22Rv1 (cell line): ENCODE data around the gene TBC1D19.

Experiments used
- H3K27ac ChIP-seq: fragments of 450-650 bp; 2 replicates; pipeline ENCODE4 v1.5.1; 2017
- CTCF ChIP-seq: fragments of 450-650 bp; IDR thresholded peaks from 2 replicates; pipeline ENCODE4 v1.5.1; 2017; ENCODE audit warnings: mild to moderate bottlenecking
- ZFX ChIP-seq: fragments of 450-650 bp; IDR thresholded peaks from 2 replicates; pipeline ENCODE4 v1.6.1; 2017; ENCODE audit warnings: antibody characterized with exemption, borderline replicate concordance

TBC1D19 gene

DNA sequence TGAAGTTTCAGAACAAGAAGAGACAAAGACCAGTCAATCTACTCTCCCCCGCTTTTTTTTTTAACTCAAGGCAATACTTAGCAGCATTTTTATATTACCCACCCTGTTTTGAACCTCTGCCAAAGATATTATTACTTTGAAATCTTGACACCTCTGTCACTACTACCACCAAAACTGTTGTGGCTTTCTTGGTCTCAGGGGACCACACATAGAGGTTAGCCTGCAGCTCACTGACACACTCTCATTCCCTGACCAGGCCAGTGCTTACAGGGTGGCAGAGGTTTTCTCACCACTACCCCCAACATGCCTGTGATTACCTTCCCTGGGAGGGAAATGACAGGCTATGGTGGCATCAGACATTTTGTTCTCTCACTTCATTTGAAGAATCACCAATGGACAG, 139.3 kb downstream of the TBC1D19 start:
- TF ChIP-seq CTCF, result no peak
- no peak for TF ChIP-seq ZFX
- no peak overlapping the region for H3K27ac ChIP-seq

DNA sequence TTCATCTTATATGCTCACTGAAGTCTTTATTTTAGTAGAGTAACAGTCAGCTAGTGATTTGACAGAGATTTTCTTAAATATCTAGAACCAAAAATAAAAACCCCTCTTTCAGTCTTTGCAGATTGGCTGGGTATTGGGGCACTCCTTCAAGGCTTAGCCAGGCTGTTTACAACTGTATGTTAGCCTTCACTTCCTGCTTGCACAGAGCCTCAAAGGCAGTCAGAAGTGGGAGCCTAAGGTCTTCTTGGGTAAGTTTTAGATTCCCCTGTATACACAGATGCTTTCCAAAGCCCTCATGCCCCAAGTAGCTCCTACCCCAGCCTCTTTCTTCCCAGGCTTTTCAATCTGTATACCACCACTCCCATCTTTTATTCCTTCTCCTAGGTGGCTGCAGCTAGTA, 140.7 kb downstream of the TBC1D19 start:
- no peak for TF ChIP-seq ZFX
- TF ChIP-seq CTCF, result no peak
- H3K27ac ChIP-seq, result no peak overlapping the region

- no peak for TF ChIP-seq CTCF
- no peak for TF ChIP-seq ZFX
- H3K27ac ChIP-seq, result no peak overlapping the region
Observed at GRCh38 chr4:26726655-26727387, 142.9 kb downstream of the TBC1D19 start.

DNA sequence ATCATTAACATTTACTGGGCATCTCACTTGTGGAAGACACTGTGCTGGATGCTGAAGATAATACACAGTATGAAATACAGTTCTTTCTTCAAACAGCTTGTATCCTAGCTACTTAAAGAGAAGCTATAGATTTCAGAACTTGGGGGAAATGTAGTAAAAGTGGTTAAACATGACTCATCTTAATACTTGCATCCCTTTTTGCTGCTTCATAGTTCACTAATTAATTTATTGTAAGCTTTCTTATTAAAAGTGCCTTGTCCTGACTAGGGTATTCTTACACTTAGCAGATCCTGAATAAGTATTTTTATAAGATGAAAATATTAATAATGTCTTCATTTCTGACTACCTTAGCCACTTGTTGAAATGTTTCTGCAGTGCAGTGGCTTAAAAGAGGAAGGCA, 144.0 kb downstream of the TBC1D19 start:
- no peak overlapping the region for H3K27ac ChIP-seq
- TF ChIP-seq ZFX, result no peak
- TF ChIP-seq CTCF, result no peak

DNA sequence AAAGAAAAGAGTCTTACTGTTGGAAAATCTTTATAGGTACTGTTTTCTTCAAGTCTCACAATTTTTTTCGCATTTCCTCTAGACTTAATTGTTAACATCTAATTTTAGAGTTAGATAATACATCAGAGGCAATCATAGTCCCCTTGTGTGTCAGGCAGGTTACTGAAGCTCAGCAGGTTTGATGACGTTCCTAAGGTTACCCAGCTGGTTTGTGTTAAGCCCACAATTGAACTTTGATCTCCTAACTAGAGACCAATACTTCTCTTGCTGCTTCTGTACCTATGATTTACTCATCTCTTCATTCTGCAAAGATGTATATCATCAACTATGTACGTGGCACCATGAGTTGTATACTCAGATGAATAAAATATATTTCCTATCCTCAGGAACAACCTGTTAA, 145.1 kb downstream of the TBC1D19 start:
- H3K27ac ChIP-seq, result peak overlapping the region; percentile 63
- TF ChIP-seq ZFX, result no peak
- no peak for TF ChIP-seq CTCF

DNA sequence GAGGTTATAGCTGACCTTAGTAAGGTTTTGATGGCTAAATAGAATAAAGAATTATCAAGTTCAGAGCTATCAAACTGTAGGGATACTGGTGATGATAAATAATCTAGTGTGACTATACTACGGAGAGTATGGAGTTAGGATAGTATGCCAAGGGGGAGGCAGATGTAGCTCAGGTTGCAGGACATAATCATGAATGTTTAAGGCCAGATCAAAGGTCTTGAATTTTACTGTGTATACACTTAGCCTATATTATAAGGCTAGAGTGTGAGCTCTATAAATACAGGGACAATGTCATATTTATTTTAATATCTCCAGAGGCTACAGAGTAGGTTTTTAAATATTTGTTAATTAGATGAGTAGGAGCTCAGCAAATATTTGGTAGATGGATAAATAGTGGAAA, 145.7 kb downstream of the TBC1D19 start:
- H3K27ac ChIP-seq, result peak overlapping the region; percentile 63
- TF ChIP-seq ZFX (no peak), CTCF (no peak)

- no peak overlapping the region for H3K27ac ChIP-seq
- TF ChIP-seq ZFX (no peak), CTCF (no peak)
Observed at GRCh38 chr4:26731351-26732035, 147.6 kb downstream of the TBC1D19 start.
